MM.1S (cell line): ENCODE results near the gene WDR45B.

ENCODE experiments used
- DNase-seq: peaks from one replicate; pipeline ENCODE4 v3.0.0-alpha.2; 2015
- H2AFZ ChIP-seq: fragments of 300-600 bp; sonication (generic); 2 replicates; pipeline ENCODE4 v1.6.0; 2016; ENCODE audit warnings: antibody characterized with exemption, low read length
- H3F3A ChIP-seq: fragments of 300-600 bp; sonication (generic); 2 replicates; pipeline ENCODE4 v1.6.1; 2016; ENCODE audit warnings: mild to moderate bottlenecking, antibody characterized with exemption, low read length, moderate library complexity, mixed read lengths; ENCODE audit not compliant: insufficient read depth
- H3K27ac ChIP-seq: fragments of 300-600 bp; sonication (generic); 2 replicates; pipeline ENCODE4 v1.5.1; 2016; ENCODE audit warnings: mild to moderate bottlenecking, low read length
- H3K27me3 ChIP-seq: fragments of 300-600 bp; sonication (generic); replicated peaks from 2 replicates; pipeline ENCODE4 v1.6.0; 2016; ENCODE audit warnings: low read length; ENCODE audit not compliant: insufficient read depth
- H3K36me3 ChIP-seq: fragments of 300-600 bp; sonication (generic); replicated peaks from 2 replicates; pipeline ENCODE4 v1.6.1; 2016; ENCODE audit warnings: mild to moderate bottlenecking, low read length, mixed read lengths; ENCODE audit not compliant: insufficient read depth
- H3K4me1 ChIP-seq: fragments of 300-600 bp; sonication (generic); 2 replicates; pipeline ENCODE4 v1.6.1; 2016; ENCODE audit warnings: low read length, mixed read lengths
- H3K4me2 ChIP-seq: fragments of 300-600 bp; sonication (generic); 2 replicates; pipeline ENCODE4 v1.6.0; 2016; ENCODE audit warnings: low read depth, low read length
- H3K4me3 ChIP-seq: fragments of 300-600 bp; sonication (generic); 2 replicates; pipeline ENCODE4 v1.5.1; 2016; ENCODE audit warnings: low read length, mixed read lengths
- H3K79me2 ChIP-seq: fragments of 300-600 bp; sonication (generic); 2 replicates; pipeline ENCODE4 v1.6.1; 2016; ENCODE audit warnings: mixed run types, low read length, mixed read lengths
- H3K9ac ChIP-seq: fragments of 300-600 bp; sonication (generic); 2 replicates; pipeline ENCODE4 v1.6.1; 2016; ENCODE audit warnings: low read length, mixed read lengths
- H3K9me2 ChIP-seq: fragments of 300-600 bp; sonication (generic); replicated peaks from 2 replicates; pipeline ENCODE4 v1.6.1; 2016; ENCODE audit warnings: mild to moderate bottlenecking, low read length, mixed read lengths; ENCODE audit not compliant: insufficient read depth
- H3K9me3 ChIP-seq: fragments of 300-600 bp; sonication (generic); replicated peaks from 2 replicates; pipeline ENCODE4 v1.6.1; 2016; ENCODE audit warnings: mild to moderate bottlenecking, low read length, mixed read lengths; ENCODE audit not compliant: insufficient read depth
- H4K20me1 ChIP-seq: fragments of 300-600 bp; sonication (generic); 2 replicates; pipeline ENCODE4 v1.6.1; 2016; ENCODE audit warnings: mild to moderate bottlenecking, low read length, moderate library complexity, mixed read lengths; ENCODE audit not compliant: insufficient read depth
- CTCF ChIP-seq: fragments of 300-600 bp; sonication (generic); IDR thresholded peaks from 2 replicates; pipeline ENCODE4 v1.5.1; 2016; ENCODE audit warnings: antibody characterized with exemption, low read length, mixed read lengths
- EZH2 ChIP-seq: fragments of 300-600 bp; sonication (generic); optimal IDR thresholded peaks from 2 replicates; pipeline ENCODE3; 2017; ENCODE audit warnings: low read depth, mild to moderate bottlenecking, antibody characterized with exemption, low read length, mixed read lengths
- EZH2phosphoT487 ChIP-seq: fragments of 300-600 bp; sonication (generic); IDR thresholded peaks from 2 replicates; pipeline ENCODE4 v1.6.1; 2018; ENCODE audit warnings: antibody characterized with exemption, low read length

Gene WDR45B

GRCh38 chr17:82692268-82692667 lies 44.0 kb upstream of the WDR45B start:
- DNase-seq: no peak
- H3K9ac ChIP-seq: no peak overlapping the region
- H3K4me1 ChIP-seq: no peaks in the 10 kb centered on the region
- H3K9me2 ChIP-seq: no peaks in the 10 kb centered on the region
- no peak overlapping the region for H3K4me2 ChIP-seq
- H3K27me3 ChIP-seq: no peaks in the 10 kb centered on the region
- no peaks in the 10 kb centered on the region for H3F3A ChIP-seq
- TF ChIP-seq CTCF (no peak), EZH2phosphoT487 (no peak), EZH2 (no peak)
- no peak overlapping the region for H2AFZ ChIP-seq
- H3K79me2 ChIP-seq: peaks cover 5% of the 10 kb centered on the region; the same call in 1 of the 2 replicates
- no peak overlapping the region for H3K27ac ChIP-seq
- no peaks in the 10 kb centered on the region for H3K36me3 ChIP-seq
- H4K20me1 ChIP-seq: no peaks in the 10 kb centered on the region
- H3K4me3 ChIP-seq: no peak overlapping the region
- H3K9me3 ChIP-seq: no peaks in the 10 kb centered on the region

- TF ChIP-seq CTCF (no peak), EZH2 (no peak), EZH2phosphoT487 (no peak)
- no peaks in the 10 kb centered on the region for H4K20me1 ChIP-seq
- no peak overlapping the region for H3K4me3 ChIP-seq
- no peaks in the 10 kb centered on the region for H3K4me1 ChIP-seq
- no peak overlapping the region for H3K4me2 ChIP-seq
- no peaks in the 10 kb centered on the region for H3K9me3 ChIP-seq
- H2AFZ ChIP-seq: no peak overlapping the region
- no peaks in the 10 kb centered on the region for H3K36me3 ChIP-seq
- no peak overlapping the region for H3K27ac ChIP-seq
- H3K9me2 ChIP-seq: no peaks in the 10 kb centered on the region
- H3K27me3 ChIP-seq: no peaks in the 10 kb centered on the region
- H3F3A ChIP-seq: no peaks in the 10 kb centered on the region
- no peak overlapping the region for H3K9ac ChIP-seq
- DNase-seq: no peak
- peaks cover 3% of the 10 kb centered on the region; the same call in 1 of the 2 replicates for H3K79me2 ChIP-seq
Observed at GRCh38 chr17:82691714-82692113, 43.5 kb upstream of the WDR45B start.

- H3K79me2 ChIP-seq: peaks cover 3% of the 10 kb centered on the region; the same call in 1 of the 2 replicates
- no peaks in the 10 kb centered on the region for H3K9me2 ChIP-seq
- no peaks in the 10 kb centered on the region for H4K20me1 ChIP-seq
- no peak overlapping the region for H2AFZ ChIP-seq
- DNase-seq: no peak
- no peak overlapping the region for H3K9ac ChIP-seq
- H3K4me2 ChIP-seq: no peak overlapping the region
- H3K9me3 ChIP-seq: no peaks in the 10 kb centered on the region
- no peak overlapping the region for H3K27ac ChIP-seq
- no peak overlapping the region for H3K4me3 ChIP-seq
- H3K27me3 ChIP-seq: no peaks in the 10 kb centered on the region
- no peaks in the 10 kb centered on the region for H3K36me3 ChIP-seq
- no peak for TF ChIP-seq CTCF
- H3K4me1 ChIP-seq: no peaks in the 10 kb centered on the region
- no peaks in the 10 kb centered on the region for H3F3A ChIP-seq
Observed at GRCh38 chr17:82690786-82691489, 42.7 kb upstream of the WDR45B start.
